HG02642 (cell line): ENCODE data around the gene SHISAL1.

Source experiments
- ATAC-seq: cut with Tn5 transposase; IDR thresholded peaks from one replicate; pipeline ENCODE4 v1.9.1; 2021; ENCODE audit warnings: mild to moderate bottlenecking; ENCODE audit not compliant: unreplicated experiment, poor library complexity

Gene SHISAL1

DNA sequence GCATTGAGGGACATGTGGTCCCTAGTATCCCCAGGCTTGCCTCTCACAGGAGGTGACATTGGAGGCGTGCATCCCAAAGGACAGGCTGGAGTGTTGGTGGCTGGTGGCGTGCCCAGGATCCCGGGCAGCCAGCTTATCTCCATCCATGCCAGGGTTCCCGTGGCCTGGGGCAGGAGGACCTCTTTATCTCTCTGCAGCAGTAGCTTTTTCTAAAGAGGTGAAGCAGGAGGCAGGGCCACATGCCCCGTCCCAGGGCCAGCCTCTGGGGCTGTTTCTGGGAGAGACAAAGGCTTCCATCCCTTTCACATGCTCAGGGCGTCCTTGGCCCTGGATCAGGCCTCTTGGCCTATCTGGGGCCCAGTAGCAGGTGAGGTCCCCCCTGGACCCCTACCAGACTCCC lies 112.3 kb downstream of the SHISAL1 start:
- no peak for ATAC-seq

DNA sequence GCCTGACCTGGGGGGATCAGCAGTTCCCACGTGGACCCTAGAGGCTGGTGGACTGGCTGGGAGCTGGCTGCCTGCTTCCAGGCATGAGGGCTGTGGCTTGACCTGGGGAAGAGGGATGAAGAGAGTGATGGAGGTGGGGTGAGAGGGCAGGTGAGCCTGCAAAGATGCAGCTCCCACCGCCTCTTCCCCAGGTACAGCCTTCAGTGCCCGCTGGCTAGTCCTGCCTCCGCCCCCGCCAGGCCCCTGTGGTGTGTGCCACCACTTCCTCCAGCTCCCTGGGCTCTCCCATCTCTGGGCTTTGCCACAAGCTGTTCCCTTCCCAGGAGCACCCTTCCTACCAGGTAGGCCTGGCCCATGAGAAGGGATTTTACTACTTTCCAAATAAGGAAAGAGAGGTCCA lies 112.9 kb downstream of the SHISAL1 start:
- no peak for ATAC-seq

DNA sequence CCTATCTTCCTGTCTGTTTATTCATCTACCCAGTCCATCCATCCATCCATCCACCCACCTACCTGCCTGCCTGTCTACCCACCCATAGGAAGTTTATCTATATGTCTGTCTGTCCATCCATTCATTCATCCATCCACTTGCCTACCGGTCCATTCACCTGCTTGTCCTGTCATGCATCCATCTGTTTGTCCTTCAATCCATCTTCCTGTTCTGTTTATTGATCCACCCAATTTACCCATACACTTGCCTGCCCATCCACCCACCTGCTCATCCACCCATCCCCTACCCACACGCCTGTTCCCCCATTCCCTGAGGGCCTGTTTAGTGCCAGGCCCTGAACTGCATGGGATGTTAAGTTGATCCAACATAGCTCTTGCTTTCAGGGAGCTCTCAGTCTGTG lies 113.6 kb downstream of the SHISAL1 start:
- no peak for ATAC-seq

DNA sequence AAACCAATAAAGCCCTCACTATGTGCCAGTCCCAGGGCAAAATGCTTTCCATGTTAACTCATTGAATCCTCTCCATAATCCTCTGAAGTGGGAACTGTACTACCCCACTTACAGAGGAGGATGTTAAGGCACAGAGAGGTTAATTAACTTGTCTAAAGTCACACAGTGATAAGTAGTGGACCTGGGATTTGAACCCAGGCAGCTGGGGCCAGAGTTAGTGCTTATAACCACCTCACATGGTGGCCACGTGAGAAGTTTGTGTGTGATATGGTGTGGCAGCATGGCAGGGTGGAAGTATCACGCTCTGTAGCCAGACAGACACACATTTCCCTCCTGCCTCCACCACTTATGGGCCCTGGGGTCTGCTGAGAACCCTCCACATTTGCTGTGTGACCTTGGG lies 115.5 kb downstream of the SHISAL1 start:
- ATAC-seq: no peak

DNA sequence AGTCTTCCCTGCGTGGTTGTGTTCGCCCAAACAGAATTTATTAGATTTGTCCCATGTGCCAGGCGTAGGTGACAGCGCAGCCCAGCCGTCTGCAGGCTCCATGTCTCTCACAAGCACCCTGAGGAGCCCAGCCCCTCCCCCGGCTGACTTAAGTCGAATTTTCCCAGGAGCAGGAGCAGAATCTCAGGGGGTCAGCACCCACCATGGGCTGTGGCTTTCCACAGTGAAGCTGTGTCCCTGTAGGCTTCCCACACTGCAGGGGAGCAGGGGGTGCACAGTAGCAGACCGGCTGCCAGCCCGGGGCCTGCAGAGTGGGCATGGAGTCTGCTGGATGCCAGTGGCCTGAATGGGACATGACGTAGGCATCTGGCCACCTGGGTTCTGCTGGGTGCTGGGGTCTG lies 116.0 kb downstream of the SHISAL1 start:
- no peak for ATAC-seq

DNA sequence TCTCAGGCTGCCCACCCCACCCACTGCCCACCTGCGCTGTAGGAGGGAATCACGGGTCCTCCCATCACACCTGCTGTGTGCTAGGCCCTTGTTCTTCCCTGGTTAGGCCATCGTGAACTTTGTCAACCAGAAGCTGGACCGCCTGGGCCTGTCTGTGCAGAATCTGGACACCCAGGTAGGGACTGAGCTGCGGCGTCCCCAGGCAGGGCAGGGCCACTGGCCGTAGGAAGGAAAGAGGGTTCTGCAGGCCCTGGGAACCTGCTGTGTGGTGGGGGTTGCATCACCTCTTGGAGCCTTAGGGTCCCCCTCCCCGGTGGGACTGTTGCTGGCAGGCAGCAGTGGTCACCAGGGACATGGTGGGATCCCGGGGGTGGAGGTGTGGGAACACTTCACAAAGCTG lies 116.5 kb downstream of the SHISAL1 start:
- no peak for ATAC-seq

DNA sequence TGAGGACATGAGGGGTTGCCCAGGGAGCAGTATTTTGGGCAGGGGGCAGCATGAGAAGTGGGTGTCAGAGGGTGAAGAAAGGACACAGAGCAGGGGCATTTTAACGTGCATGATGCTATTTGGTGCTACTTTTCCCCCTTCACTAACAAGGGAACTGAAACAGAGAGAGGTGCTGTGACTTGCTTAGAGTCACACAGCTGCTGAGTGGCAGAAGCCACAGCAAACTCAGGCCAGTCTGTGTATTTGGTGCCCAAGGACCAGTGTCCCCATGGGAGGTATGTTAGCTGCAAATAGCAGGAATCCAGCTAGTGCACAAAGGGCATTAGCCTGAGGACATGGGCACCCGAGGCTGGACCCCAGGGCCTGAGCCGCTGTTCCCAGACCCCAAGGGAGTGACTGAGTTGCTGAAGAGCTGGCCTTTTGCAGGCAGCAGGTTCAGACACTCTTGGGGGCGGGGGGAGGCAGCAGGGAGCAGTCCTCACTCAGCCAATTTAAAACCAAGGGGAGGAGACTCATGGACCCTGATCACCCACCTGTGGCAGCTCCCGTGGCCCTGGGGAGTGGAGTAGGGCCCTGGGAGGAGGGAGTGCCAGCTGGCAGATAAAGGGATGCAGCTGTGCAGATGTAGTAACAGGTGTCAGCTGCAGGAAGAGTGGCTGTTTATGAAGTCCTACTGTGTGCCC lies 117.4 kb downstream of the SHISAL1 start:
- ATAC-seq: no peak

DNA sequence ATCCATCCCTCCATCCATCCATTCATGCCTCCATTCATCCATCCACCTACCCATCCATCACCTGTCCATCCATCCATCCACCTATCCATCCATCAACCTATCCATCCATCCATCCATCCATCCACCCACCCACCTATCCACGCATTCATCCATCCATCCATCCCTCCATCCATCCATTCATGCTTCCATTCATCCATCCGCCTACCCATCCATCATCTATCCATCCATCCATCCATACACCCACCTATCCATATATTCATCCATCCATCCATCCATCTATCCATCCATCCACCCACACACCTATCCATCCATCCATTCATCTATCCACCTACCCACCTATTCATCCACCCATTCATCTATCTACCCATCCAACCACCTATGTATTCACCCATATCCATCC lies 118.2 kb downstream of the SHISAL1 start:
- no peak for ATAC-seq
